Sigmoid colon (tissue), 7 donors: ENCODE data around the gene STXBP4. TPM values are rescaled to one million over a fixed set of nuclear protein-coding genes. Genes with fewer than 3 reads are reported as not detected.

Experiments used
- DNase-seq: peaks from one replicate; pipeline ENCODE4 v3.0.0-alpha.2; 2019
- H3K27ac ChIP-seq, 4 donors: fragments of 200-600 bp; sonication (generic); one replicate each; pipeline ENCODE4 v1.5.1; 2016 to 2019; ENCODE audit warnings: mild to moderate bottlenecking in 1 of 4
- H3K27me3 ChIP-seq, 3 donors: fragments of 200-600 bp; sonication (generic); one replicate each; pipeline ENCODE4 v1.5.1; 2019; ENCODE audit warnings: mild to moderate bottlenecking in 1 of 3
- H3K36me3 ChIP-seq, 4 donors: fragments of 200-600 bp; sonication (generic); one replicate each; pipeline ENCODE4 v1.5.1; 2016 to 2019
- H3K4me1 ChIP-seq, 4 donors: fragments of 200-600 bp; sonication (generic); one replicate each; pipeline ENCODE4 v1.5.1; 2017 to 2019
- H3K4me3 ChIP-seq, 4 donors: fragments of 200-600 bp; sonication (generic); one replicate each; pipeline ENCODE4 v1.5.1; 2017 to 2019; ENCODE audit warnings: mild to moderate bottlenecking in 2 of 4, moderate library complexity in 1 of 4
- H3K9me3 ChIP-seq, 4 donors: fragments of 200-600 bp in 3 of 4; sonication (generic) in 3 of 4; one replicate each; pipeline versions ENCODE4 v1.5.1 to v1.6.1; 2013 to 2019
- CTCF ChIP-seq, 4 experiments: fragments of 450-650 bp in 3 of 4; fragments of 200-600 bp in 1 of 4; IDR thresholded peaks; one replicate each; pipeline ENCODE4 v1.5.1; 2016 to 2019; ENCODE audit warnings: antibody characterized with exemption in 4 of 4, mild to moderate bottlenecking in 3 of 4, moderate library complexity in 2 of 4
- EP300 ChIP-seq, 4 donors: sonication (generic); formaldehyde crosslinking; IDR thresholded peaks; one replicate each; pipeline ENCODE4 v1.6.1; 2017; ENCODE audit warnings: antibody characterized with exemption in 4 of 4
- POLR2A ChIP-seq, 2 donors: fragments of 450-650 bp; IDR thresholded peaks; one replicate each; pipeline ENCODE4 v1.6.1; 2016; ENCODE audit warnings: antibody characterized with exemption in 2 of 2, mild to moderate bottlenecking in 2 of 2, moderate library complexity in 2 of 2
- POLR2AphosphoS5 ChIP-seq, 4 donors: sonication (generic); formaldehyde crosslinking; IDR thresholded peaks; one replicate each; pipeline ENCODE4 v1.6.1; 2017; ENCODE audit warnings: antibody characterized with exemption in 4 of 4
- WGBS, 2 donors: extraction: QIAGEN DNeasy Blood & Tissue Kit; methylation state at CpG; one replicate each; pipeline ENCODE4 v1.1.7; 2013; 5-methylcytosine and 5-hydroxymethylcytosine counted together
- intact Hi-C: fragments of 100-400 bp; cut with DNase I; formaldehyde crosslinking; loops from one replicate; pipeline ENCODE4 v1.15.1; 2023
- polyA plus RNA-seq, 3 donors: library from polyadenylated mRNA; stranded (reverse); fragments of 200-250 nt; gene quantifications; one replicate each; pipeline ENCODE4 v1.2.3, GENCODE V29; 2013
- total RNA-seq, 4 donors: library from RNA; depleted of rRNA; stranded (reverse); fragments of >200 nt; gene quantifications; one replicate each; pipeline ENCODE4 v1.1.0, GENCODE V29; 2016
- donor health status: healthy with polysubstance abuse.
- donor health status: Bipolar disorder and iron deficiency.
- donor health status: healthy.

Gene STXBP4
- total and polyA plus RNA-seq, 7 donors, result under 0.01 to 25.2 (median 15.0) TPM

- no peak for TF ChIP-seq EP300 (IDR thresholded peaks at IDR 0.05)
- no peak for TF ChIP-seq POLR2A (IDR thresholded peaks at IDR 0.05)
- no peak for TF ChIP-seq POLR2AphosphoS5 (IDR thresholded peaks at IDR 0.05)
- TF ChIP-seq CTCF (IDR thresholded peaks at IDR 0.05), result no peak
- H3K27ac ChIP-seq, result no peak overlapping the region
- H3K4me3 ChIP-seq, result no peak overlapping the region
- no peaks in the 10 kb centered on the region for H3K9me3 ChIP-seq
- intact Hi-C loops, result no loop called here
- 70 to 78% methylated on average over 1 of the region's 1 CpG for WGBS, 2 donors
- H3K4me1 ChIP-seq, result no peaks in the 10 kb centered on the region
- H3K36me3 ChIP-seq, result no peaks in the 10 kb centered on the region
- DNase-seq, result no peak
- H3K27me3 ChIP-seq, result no peaks in the 10 kb centered on the region
These were observed 166.1 kb downstream of the STXBP4 start for GRCh38 chr17:55134486-55135157.

GRCh38 chr17:55140809-55141208 is 172.2 kb downstream of the STXBP4 start:
- intact Hi-C loops, result no loop called here
- no peaks in the 10 kb centered on the region for H3K27me3 ChIP-seq
- H3K27ac ChIP-seq, result no peak overlapping the region
- H3K36me3 ChIP-seq, result peaks cover 0 to 11% (median 0%) of the 10 kb centered on the region in 4 donors
- H3K4me1 ChIP-seq, result no peaks in the 10 kb centered on the region
- TF ChIP-seq CTCF (IDR thresholded peaks at IDR 0.05), result no peak
- H3K4me3 ChIP-seq, result no peak overlapping the region
- DNase-seq, result no peak
- H3K9me3 ChIP-seq, result no peaks in the 10 kb centered on the region

- no peak overlapping the region for H3K27ac ChIP-seq
These were observed 176.0 kb downstream of the STXBP4 start for GRCh38 chr17:55144518-55144917.

GRCh38 chr17:55149485-55149884 is 180.9 kb downstream of the STXBP4 start:
- intact Hi-C loops, result no loop called here
- Histone ChIP-seq H3K4me1 (no peaks in the 10 kb centered on the region), H3K9me3 (no peaks in the 10 kb centered on the region), H3K27me3 (no peaks in the 10 kb centered on the region), H3K27ac (no peak overlapping the region), H3K4me3 (no peak overlapping the region), H3K36me3 (no peaks in the 10 kb centered on the region)
- no peak for DNase-seq
- TF ChIP-seq POLR2A (IDR thresholded peaks at IDR 0.05) (no peak), CTCF (IDR thresholded peaks at IDR 0.05) (no peak), POLR2AphosphoS5 (IDR thresholded peaks at IDR 0.05) (no peak), EP300 (IDR thresholded peaks at IDR 0.05) (no peak)

More at GRCh38 chr17:55144518-55144917, 176.0 kb downstream of the STXBP4 start:
- TF ChIP-seq EP300 (IDR thresholded peaks at IDR 0.05) (no peak), POLR2A (IDR thresholded peaks at IDR 0.05) (no peak), POLR2AphosphoS5 (IDR thresholded peaks at IDR 0.05) (no peak), CTCF (IDR thresholded peaks at IDR 0.05) (no peak)
- H3K36me3 ChIP-seq, result peaks cover 0 to 11% (median 0%) of the 10 kb centered on the region in 4 donors
- H3K4me3 ChIP-seq, result no peak overlapping the region
- H3K9me3 ChIP-seq, result no peaks in the 10 kb centered on the region
- H3K27me3 ChIP-seq, result no peaks in the 10 kb centered on the region
- no peak for DNase-seq
- no peaks in the 10 kb centered on the region for H3K4me1 ChIP-seq
- intact Hi-C loops, result no loop called here

GRCh38 chr17:55152236-55152635 is 183.7 kb downstream of the STXBP4 start:
- no peak overlapping the region for H3K27ac ChIP-seq
- no peak overlapping the region for H3K4me3 ChIP-seq
- no peaks in the 10 kb centered on the region for H3K9me3 ChIP-seq
- no peaks in the 10 kb centered on the region for H3K27me3 ChIP-seq
- H3K36me3 ChIP-seq, result no peaks in the 10 kb centered on the region
- intact Hi-C loops, result no loop called here
- DNase-seq, result no peak
- no peak for TF ChIP-seq POLR2AphosphoS5 (IDR thresholded peaks at IDR 0.05)
- TF ChIP-seq EP300 (IDR thresholded peaks at IDR 0.05), result no peak
- TF ChIP-seq POLR2A (IDR thresholded peaks at IDR 0.05), result no peak
- no peak for TF ChIP-seq CTCF (IDR thresholded peaks at IDR 0.05)
- peaks cover 0 to 5% (median 0%) of the 10 kb centered on the region in 4 donors for H3K4me1 ChIP-seq
- WGBS, 2 donors, result 23 to 68% methylated on average over 4 of the region's 4 CpGs
